Measurements from ENCODE around the gene ALDH18A1. TPM values are rescaled to one million over a fixed set of nuclear protein-coding genes. Genes with fewer than 3 reads are reported as not detected.
"Not testable (repeated sequence)": the region's sequence is repeated elsewhere in the genome, so short reads cannot be mapped to it uniquely, and the experiment has no call there.

The ALDH18A1 gene
- total and polyA plus RNA-seq, 10 donors: 13.0 to 38.8 (median 23.2) TPM

DNA sequence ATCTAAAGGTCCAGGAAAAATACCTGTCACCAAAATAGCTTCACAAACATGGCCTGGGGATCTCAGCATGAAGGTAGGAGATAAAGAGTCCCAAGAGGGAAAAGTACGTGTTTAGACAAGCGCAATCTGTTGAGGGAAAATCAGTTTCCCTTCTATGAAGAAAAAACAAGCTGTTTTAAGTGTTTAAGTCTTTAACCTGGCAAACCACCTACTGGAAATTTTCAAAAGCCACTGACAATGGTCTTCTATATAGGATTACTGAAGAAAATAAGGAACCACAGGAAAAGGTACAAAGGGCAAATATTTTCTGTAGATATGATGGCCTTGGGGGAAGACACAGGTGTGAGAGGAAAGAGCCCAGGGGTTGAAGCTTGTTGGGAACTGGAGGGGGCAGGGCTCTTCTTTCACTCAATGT, 21.2 kb downstream of the ALDH18A1 start:
- H3K27me3 ChIP-seq (replicated peaks in 1 of 7): no peaks in the 10 kb centered on the region
- TF ChIP-seq POLR2AphosphoS5 (IDR thresholded peaks at IDR 0.05) (no peak), POLR2A (IDR thresholded peaks at IDR 0.05) (no peak)
- TF ChIP-seq, protein P1, sequence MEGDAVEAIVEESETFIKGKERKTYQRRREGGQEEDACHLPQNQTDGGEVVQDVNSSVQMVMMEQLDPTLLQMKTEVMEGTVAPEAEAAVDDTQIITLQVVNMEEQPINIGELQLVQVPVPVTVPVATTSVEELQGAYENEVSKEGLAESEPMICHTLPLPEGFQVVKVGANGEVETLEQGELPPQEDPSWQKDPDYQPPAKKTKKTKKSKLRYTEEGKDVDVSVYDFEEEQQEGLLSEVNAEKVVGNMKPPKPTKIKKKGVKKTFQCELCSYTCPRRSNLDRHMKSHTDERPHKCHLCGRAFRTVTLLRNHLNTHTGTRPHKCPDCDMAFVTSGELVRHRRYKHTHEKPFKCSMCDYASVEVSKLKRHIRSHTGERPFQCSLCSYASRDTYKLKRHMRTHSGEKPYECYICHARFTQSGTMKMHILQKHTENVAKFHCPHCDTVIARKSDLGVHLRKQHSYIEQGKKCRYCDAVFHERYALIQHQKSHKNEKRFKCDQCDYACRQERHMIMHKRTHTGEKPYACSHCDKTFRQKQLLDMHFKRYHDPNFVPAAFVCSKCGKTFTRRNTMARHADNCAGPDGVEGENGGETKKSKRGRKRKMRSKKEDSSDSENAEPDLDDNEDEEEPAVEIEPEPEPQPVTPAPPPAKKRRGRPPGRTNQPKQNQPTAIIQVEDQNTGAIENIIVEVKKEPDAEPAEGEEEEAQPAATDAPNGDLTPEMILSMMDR (IDR thresholded peaks at IDR 0.05 in 8 of 11, conservative IDR thresholded peaks at IDR 0.05 in 3 of 11): no peak
- intact Hi-C loops (cut with DNase I; ENCODE audit: low total_unique reads): no loop called here
- WGBS, 5 donors: 89 to 100% (median 95%) methylated on average over 2 of the region's 2 CpGs
- no peak for DNase-seq
- peaks cover 0 to 100% (median 65%) of the 10 kb centered on the region in 6 donors for H3K36me3 ChIP-seq
- no peaks in the 10 kb centered on the region for H3K9me3 ChIP-seq
- H3K27ac ChIP-seq: no peak overlapping the region
- H3K4me3 ChIP-seq: no peak overlapping the region
- no peaks in the 10 kb centered on the region for H3K4me1 ChIP-seq

DNA sequence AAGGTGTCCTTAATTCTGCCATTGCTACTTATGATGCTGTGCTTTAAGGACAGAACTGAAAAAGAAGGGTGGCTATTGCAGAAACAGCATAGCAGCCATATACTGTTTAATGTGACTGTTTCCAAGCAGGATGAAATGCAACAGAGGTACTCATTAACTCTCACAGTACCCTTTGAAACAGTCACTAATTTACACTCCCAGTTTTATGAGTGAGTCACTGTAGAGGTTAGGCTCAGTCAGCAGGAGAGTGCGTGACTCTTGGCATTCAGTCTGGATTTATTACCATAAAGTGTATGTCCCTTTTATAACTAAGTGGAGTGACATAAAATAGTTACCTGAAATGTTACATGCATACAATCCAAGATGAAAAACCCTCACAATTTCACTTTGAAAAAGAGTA, 27.7 kb downstream of the ALDH18A1 start:
- H3K27ac ChIP-seq: no peak overlapping the region
- WGBS, 5 donors: 97 to 100% (median 98%) methylated on average over 1 of the region's 1 CpG
- DNase-seq: no peak
- intact Hi-C loops (cut with DNase I; ENCODE audit: low total_unique reads): no loop called here
- H3K4me1 ChIP-seq: no peaks in the 10 kb centered on the region
- TF ChIP-seq POLR2AphosphoS5 (IDR thresholded peaks at IDR 0.05) (no peak), POLR2A (IDR thresholded peaks at IDR 0.05) (no peak)
- TF ChIP-seq, protein P1 (IDR thresholded peaks at IDR 0.05 in 8 of 11, conservative IDR thresholded peaks at IDR 0.05 in 3 of 11): no peak
- H3K36me3 ChIP-seq: peaks cover 0 to 100% (median 67%) of the 10 kb centered on the region in 6 donors
- H3K9me3 ChIP-seq: no peaks in the 10 kb centered on the region
- no peak overlapping the region for H3K4me3 ChIP-seq
- no peaks in the 10 kb centered on the region for H3K27me3 ChIP-seq (replicated peaks in 1 of 7)

DNA sequence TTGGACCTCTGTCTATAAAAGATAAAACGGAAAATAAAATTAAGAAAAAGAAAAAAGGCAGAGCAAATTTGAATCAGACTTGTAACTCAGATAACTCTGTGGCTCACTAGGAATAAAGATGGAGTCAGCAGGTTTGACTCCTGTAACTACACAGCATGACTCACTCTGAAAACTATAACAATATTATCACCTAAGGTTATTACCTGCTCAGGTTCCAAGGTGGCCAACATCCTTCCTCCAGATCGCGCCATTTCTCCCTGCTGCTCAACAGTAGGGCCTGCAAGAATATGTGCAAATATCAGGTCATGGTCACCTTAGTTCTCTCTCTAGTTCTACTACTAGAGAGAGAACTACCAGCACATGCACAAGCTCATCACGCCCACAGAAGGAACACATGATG, 30.0 kb downstream of the ALDH18A1 start:
- intact Hi-C loops (cut with DNase I; ENCODE audit: low total_unique reads): no loop called here
- TF ChIP-seq POLR2AphosphoS5 (IDR thresholded peaks at IDR 0.05): no peak
- TF ChIP-seq, protein P1 (IDR thresholded peaks at IDR 0.05 in 8 of 11, conservative IDR thresholded peaks at IDR 0.05 in 3 of 11): no peak
- no peak for TF ChIP-seq POLR2A (IDR thresholded peaks at IDR 0.05)
- Histone ChIP-seq H3K36me3 (peaks cover 0 to 100% (median 53%) of the 10 kb centered on the region in 6 donors), H3K27ac (no peak overlapping the region), H3K4me1 (no peaks in the 10 kb centered on the region), H3K27me3 (replicated peaks in 1 of 7) (no peaks in the 10 kb centered on the region), H3K9me3 (no peaks in the 10 kb centered on the region), H3K4me3 (no peak overlapping the region)
- no peak for DNase-seq
- WGBS, 5 donors: 93 to 97% (median 96%) methylated on average over 4 of the region's 4 CpGs

DNA sequence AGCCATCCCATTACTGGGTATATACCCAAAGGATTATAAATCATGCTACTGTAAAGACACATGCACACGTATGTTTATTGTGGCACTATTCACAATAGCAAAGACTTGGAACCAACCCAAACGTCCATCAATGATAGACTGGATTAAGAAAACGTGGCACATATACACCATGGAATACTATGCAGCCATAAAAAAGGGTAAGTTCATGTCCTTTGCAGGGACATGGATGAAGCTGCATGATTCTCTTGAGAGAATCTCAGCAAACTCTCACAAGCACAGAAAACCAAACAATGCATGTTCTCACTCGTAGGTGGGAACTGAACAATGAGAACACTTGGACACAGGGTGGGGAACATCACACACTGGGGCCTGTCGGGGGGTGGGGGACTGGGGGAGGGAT, 36.1 kb downstream of the ALDH18A1 start:
- DNase-seq; H3K4me1 ChIP-seq; H3K4me3 ChIP-seq; H3K27me3 ChIP-seq (replicated peaks in 1 of 7); H3K9me3 ChIP-seq; H3K27ac ChIP-seq; intact Hi-C loops (cut with DNase I; ENCODE audit: low total_unique reads): not testable (repeated sequence)
- H3K36me3 ChIP-seq: peaks cover 1 to 97% (median 69%) of the 10 kb centered on the region in 6 donors
- WGBS, 5 donors: 86 to 96% (median 92%) methylated on average over 5 of the region's 5 CpGs

DNA sequence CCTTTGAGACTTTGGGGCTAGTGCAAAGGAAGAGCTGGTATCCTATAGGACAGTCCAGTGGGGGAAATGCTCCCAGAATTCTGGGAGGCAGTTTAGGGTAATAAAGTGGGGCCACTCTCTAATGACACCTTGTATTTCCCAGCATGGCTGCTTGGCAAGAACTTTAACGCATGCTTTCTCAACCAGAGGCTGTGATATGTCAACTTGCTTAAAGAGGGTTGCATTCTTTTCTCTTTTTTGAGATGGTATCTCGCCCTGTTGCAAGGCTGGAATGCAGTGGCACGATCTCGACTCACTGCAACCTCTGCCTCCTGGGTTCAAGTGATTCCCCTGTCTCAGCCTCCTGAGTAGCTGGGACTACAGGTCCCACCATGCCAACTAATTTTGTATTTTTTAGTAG, 38.4 kb downstream of the ALDH18A1 start:
- Histone ChIP-seq H3K36me3 (peaks cover 3 to 97% (median 73%) of the 10 kb centered on the region in 6 donors), H3K27ac (no peak overlapping the region), H3K4me3 (no peak overlapping the region), H3K9me3 (peaks cover 0 to 7% (median 0%) of the 10 kb centered on the region in 8 donors), H3K4me1 (no peaks in the 10 kb centered on the region), H3K27me3 (replicated peaks in 1 of 7) (no peaks in the 10 kb centered on the region)
- intact Hi-C loops (cut with DNase I; ENCODE audit: low total_unique reads): no loop called here
- TF ChIP-seq, protein P1 (IDR thresholded peaks at IDR 0.05 in 8 of 11, conservative IDR thresholded peaks at IDR 0.05 in 3 of 11): no peak
- TF ChIP-seq POLR2A (IDR thresholded peaks at IDR 0.05) (no peak), POLR2AphosphoS5 (IDR thresholded peaks at IDR 0.05) (no peak)
- DNase-seq: no peak
- WGBS, 5 donors: 89 to 99% (median 94%) methylated on average over 4 of the region's 4 CpGs
